ENCODE measurements around the gene CHST2.
A peak's percentile ranks its signal among the peaks of the same experiment; 100 is the strongest.

CHST2 gene

DNA sequence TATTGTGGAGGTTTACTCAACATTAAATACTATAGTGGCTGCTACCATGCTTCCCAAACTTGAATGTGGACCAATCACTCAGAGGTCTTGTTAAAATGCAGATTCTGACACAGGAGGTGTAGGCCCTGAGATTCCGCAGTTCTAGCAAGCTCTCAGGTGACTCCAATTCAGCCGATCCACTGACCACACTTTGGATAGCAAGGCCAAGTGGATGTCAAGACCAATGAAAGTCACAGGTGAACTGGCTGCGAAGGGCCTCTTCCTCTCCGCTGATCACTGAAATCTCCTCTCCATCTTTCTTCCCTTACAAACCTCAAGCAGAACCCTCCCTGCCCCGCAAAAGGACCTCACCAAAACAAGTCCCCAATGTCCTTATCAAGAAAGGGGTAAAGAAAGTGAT lies 9.2 kb upstream of the CHST2 start:
- DNase-seq (ENCODE audit: low read depth in 2 of 2): no peak
- TF ChIP-seq, protein P1, sequence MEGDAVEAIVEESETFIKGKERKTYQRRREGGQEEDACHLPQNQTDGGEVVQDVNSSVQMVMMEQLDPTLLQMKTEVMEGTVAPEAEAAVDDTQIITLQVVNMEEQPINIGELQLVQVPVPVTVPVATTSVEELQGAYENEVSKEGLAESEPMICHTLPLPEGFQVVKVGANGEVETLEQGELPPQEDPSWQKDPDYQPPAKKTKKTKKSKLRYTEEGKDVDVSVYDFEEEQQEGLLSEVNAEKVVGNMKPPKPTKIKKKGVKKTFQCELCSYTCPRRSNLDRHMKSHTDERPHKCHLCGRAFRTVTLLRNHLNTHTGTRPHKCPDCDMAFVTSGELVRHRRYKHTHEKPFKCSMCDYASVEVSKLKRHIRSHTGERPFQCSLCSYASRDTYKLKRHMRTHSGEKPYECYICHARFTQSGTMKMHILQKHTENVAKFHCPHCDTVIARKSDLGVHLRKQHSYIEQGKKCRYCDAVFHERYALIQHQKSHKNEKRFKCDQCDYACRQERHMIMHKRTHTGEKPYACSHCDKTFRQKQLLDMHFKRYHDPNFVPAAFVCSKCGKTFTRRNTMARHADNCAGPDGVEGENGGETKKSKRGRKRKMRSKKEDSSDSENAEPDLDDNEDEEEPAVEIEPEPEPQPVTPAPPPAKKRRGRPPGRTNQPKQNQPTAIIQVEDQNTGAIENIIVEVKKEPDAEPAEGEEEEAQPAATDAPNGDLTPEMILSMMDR (IDR thresholded peaks at IDR 0.05; ENCODE audit: low read depth, low read length): no peak
- no peak overlapping the region for H3K4me3 ChIP-seq (replicated peaks in 1 of 2; ENCODE audit: low read depth in 2 of 2, low read length in 2 of 2)

DNA sequence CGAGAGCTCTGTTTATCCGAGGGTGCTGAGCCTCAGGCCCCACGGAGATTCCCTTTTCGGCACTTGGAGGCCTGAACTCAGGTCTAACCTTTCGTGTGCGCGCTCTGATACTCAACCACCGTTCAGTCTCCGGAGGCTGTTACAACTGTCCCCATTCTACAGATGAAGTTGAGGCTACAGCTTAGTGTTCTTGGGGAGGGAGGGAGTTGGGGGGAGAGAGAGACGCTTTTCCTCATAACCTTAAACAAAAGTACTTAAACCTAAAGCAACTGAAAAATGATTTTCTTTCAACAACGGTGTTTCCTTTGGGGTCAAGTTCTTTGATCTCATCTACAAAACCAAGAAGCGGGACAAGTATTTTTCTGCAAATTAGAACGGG lies 952 bp upstream of the CHST2 start:
- TF ChIP-seq, protein P1 (IDR thresholded peaks at IDR 0.05; ENCODE audit: low read depth, low read length): no peak
- DNase-seq (ENCODE audit: low read depth in 2 of 2): no peak
- peak overlapping the region; percentile 88 to 94 for H3K4me3 ChIP-seq (replicated peaks in 1 of 2; ENCODE audit: low read depth in 2 of 2, low read length in 2 of 2)

DNA sequence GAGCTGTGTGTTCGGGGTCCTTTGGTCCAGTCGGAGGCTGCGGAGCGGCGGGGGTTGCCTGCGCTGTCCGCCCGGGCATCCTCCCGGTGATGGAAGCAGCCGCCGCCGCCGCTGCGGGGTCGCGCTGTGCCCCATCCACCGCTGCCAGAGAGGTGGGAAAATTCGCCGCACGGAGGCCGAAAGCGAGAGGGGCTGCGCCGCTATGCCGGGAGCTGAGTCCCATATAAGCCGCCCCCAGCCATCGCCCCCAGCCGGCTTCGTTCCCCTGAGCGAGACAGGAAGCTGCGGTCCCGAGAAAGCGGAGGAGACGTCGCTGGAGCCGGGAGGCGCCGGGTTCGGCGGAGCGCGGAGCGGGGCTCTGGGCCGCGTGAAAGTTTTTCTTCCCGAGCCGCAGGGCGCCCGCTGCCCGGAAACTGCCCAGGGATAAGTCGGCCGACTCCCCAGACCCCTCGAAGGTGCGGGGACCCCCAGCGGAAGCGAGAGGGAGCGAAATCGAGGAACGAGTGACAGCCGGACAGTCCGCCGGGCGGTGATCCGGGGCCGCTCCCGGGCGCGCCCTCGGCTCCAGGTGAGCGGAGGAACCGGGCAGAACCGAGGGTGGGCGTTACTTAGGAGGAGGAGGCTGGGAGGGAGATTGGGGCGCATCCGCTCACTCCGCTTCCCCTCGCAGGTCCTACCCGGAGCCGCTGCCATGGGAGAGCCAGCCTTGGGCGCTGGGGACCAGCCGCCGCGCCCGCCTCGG lies 574 bp downstream of the CHST2 start:
- peak; percentile 26 to 49 for DNase-seq (ENCODE audit: low read depth in 2 of 2)
- TF ChIP-seq, protein P1 (IDR thresholded peaks at IDR 0.05; ENCODE audit: low read depth, low read length): no peak
- H3K4me3 ChIP-seq (replicated peaks in 1 of 2; ENCODE audit: low read depth in 2 of 2, low read length in 2 of 2): peak overlapping the region; percentile 86 to 94

DNA sequence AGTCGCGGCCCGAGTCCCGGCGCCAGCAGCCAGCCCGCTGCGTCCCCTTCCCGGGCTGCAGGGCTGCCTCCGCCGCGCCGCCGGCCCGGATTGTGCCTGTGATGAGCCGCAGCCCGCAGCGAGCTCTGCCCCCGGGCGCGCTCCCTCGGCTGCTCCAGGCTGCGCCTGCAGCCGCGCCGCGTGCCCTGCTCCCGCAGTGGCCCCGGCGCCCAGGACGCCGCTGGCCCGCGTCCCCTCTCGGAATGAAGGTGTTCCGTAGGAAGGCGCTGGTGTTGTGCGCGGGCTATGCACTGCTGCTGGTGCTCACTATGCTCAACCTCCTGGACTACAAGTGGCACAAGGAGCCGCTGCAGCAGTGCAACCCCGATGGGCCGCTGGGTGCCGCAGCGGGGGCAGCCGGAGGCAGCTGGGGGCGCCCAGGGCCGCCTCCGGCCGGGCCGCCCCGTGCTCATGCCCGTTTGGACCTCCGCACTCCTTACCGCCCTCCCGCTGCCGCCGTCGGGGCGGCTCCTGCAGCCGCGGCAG lies 1.2 kb downstream of the CHST2 start:
- peak; percentile 41 to 56 for DNase-seq (ENCODE audit: low read depth in 2 of 2)
- TF ChIP-seq, protein P1 (IDR thresholded peaks at IDR 0.05; ENCODE audit: low read depth, low read length): peak; percentile 18
- H3K4me3 ChIP-seq (replicated peaks in 1 of 2; ENCODE audit: low read depth in 2 of 2, low read length in 2 of 2): peak overlapping the region; percentile 86 to 94

DNA sequence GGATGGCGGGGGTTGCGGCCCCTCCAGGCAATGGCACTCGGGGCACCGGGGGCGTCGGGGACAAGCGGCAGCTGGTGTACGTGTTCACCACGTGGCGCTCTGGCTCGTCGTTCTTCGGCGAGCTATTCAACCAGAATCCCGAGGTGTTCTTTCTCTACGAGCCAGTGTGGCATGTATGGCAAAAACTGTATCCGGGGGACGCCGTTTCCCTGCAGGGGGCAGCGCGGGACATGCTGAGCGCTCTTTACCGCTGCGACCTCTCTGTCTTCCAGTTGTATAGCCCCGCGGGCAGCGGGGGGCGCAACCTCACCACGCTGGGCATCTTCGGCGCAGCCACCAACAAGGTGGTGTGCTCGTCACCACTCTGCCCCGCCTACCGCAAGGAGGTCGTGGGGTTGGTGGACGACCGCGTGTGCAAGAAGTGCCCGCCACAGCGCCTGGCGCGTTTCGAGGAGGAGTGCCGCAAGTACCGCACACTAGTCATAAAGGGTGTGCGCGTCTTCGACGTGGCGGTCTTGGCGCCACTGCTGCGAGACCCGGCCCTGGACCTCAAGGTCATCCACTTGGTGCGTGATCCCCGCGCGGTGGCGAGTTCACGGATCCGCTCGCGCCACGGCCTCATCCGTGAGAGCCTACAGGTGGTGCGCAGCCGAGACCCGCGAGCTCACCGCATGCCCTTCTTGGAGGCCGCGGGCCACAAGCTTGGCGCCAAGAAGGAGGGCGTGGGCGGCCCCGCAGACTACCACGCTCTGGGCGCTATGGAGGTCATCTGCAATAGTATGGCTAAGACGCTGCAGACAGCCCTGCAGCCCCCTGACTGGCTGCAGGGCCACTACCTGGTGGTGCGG lies 1.9 kb downstream of the CHST2 start:
- peak; percentile 78 to 83 for DNase-seq (ENCODE audit: low read depth in 2 of 2)
- H3K4me3 ChIP-seq (replicated peaks in 1 of 2; ENCODE audit: low read depth in 2 of 2, low read length in 2 of 2): peak overlapping the region; percentile 50 to 86
- TF ChIP-seq, protein P1 (IDR thresholded peaks at IDR 0.05; ENCODE audit: low read depth, low read length): peak; percentile 68

DNA sequence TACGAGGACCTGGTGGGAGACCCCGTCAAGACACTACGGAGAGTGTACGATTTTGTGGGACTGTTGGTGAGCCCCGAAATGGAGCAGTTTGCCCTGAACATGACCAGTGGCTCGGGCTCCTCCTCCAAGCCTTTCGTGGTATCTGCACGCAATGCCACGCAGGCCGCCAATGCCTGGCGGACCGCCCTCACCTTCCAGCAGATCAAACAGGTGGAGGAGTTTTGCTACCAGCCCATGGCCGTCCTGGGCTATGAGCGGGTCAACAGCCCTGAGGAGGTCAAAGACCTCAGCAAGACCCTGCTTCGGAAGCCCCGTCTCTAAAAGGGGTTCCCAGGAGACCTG lies 2.5 kb downstream of the CHST2 start:
- TF ChIP-seq, protein P1 (IDR thresholded peaks at IDR 0.05; ENCODE audit: low read depth, low read length): no peak
- DNase-seq (ENCODE audit: low read depth in 2 of 2): no peak
- H3K4me3 ChIP-seq (replicated peaks in 1 of 2; ENCODE audit: low read depth in 2 of 2, low read length in 2 of 2): peak overlapping the region in 1 of 2 donors; percentile 86

Data from cardiac fibroblast (primary cell).